Sigmoid colon (tissue), 4 donors: ENCODE results near the gene URB2.

Experiments
- CTCF ChIP-seq, 4 experiments: fragments of 450-650 bp in 3 of 4; fragments of 200-600 bp in 1 of 4; IDR thresholded peaks; one replicate each; pipeline ENCODE4 v1.5.1; 2016 to 2019; ENCODE audit warnings: antibody characterized with exemption in 4 of 4, mild to moderate bottlenecking in 3 of 4, moderate library complexity in 2 of 4
- POLR2A ChIP-seq, 2 donors: fragments of 450-650 bp; IDR thresholded peaks; one replicate each; pipeline ENCODE4 v1.6.1; 2016; ENCODE audit warnings: antibody characterized with exemption in 2 of 2, mild to moderate bottlenecking in 2 of 2, moderate library complexity in 2 of 2
- POLR2AphosphoS5 ChIP-seq, 4 donors: sonication (generic); formaldehyde crosslinking; IDR thresholded peaks; one replicate each; pipeline ENCODE4 v1.6.1; 2017; ENCODE audit warnings: antibody characterized with exemption in 4 of 4

- TF ChIP-seq CTCF (IDR thresholded peaks at IDR 0.05), result no peak
- TF ChIP-seq POLR2A (IDR thresholded peaks at IDR 0.05), result no peak
- TF ChIP-seq POLR2AphosphoS5 (IDR thresholded peaks at IDR 0.05), result no peak
These were observed 31.6 kb upstream of the URB2 start for GRCh38 chr1:229594227-229595008.
